G401 (cell line): ENCODE results near the gene TBC1D1. TPM values are rescaled to one million over a fixed set of nuclear protein-coding genes. Genes with fewer than 3 reads are reported as not detected.
A peak's percentile ranks its signal among the peaks of the same experiment; 100 is the strongest.

Source experiments
- DNase-seq: peaks from one replicate; pipeline ENCODE4 v3.0.0-alpha.2; 2015; ENCODE audit warnings: low spot score
- in situ Hi-C: cut with HindIII; loops from 2 replicates; pipeline ENCODE4 v1.10.0; 2016; ENCODE audit warnings: low sequenced_read_pairs, mixed read lengths
- total RNA-seq: library from RNA; depleted of rRNA; stranded (reverse); fragments of >200 nt; shearing (Covaris generic); gene quantifications from 2 replicates; pipeline ENCODE4 v1.2.3, GENCODE V29; 2014

Gene TBC1D1
- total RNA-seq, 1 experiment from 2014 or later, result 85.5 TPM

DNA sequence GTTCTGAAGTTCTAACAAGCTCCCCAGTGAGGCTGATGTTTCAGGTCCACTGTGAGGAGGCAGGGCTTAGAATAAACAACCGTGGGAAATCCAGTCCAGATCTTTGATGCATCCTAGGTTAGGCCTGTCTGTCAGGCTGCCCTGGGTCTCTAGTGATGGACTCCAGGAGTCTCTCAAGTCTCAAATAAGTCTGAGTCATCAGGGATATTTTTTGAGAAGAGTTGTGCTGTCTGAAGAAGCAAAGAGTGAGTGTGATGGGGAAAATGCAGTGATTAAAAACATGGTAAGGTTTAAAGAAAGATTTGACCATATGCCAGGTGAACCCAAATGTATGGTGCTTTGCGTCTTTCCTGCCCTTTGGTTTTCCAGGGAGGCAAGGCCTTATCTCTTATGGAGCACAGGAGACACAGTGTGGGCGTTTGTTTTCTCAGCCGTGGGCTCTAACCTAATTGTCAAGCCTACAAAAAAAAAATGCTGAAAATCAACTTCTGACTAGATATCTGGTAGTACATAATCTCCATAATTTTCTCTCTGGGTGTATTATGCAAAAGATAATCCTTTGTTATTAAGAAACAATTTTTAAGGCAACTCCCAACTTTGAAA is 170.0 kb downstream of the TBC1D1 start:
- no peak for DNase-seq
- in situ Hi-C loops, result no loop called here

DNA sequence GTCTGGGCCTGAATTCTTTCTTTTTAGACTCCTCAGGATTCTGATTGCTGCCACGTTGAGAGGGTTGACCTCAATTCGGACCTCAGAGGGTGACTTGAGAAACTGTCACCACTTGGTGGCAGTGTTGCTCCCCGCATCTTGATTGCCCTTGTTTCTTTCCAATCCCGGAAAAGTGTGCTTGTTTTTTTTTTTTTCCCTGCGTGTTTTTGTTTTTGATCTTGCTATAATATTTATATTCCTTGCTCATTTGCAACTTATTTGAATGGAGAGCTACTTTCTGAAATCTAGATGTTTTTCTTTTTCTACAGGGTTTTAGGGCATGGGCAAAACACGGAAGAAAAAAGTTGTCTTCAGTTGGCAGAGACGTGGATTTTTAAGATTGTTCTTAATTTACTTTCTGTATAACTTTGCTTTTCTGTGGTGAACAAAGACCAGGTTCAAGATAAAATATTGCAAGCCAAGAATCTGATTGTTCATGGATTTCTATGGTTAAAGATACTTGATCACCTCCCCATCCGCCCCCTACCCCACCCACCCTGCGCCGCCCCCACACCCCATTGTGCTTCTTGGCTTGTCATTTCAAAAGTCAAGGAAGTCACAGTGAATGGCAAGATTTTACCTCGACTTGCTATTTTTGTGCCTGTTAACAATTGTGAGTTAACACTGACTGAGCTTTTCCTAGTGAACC is 171.3 kb downstream of the TBC1D1 start:
- in situ Hi-C loops, result no loop called here
- peak; percentile 77 for DNase-seq

DNA sequence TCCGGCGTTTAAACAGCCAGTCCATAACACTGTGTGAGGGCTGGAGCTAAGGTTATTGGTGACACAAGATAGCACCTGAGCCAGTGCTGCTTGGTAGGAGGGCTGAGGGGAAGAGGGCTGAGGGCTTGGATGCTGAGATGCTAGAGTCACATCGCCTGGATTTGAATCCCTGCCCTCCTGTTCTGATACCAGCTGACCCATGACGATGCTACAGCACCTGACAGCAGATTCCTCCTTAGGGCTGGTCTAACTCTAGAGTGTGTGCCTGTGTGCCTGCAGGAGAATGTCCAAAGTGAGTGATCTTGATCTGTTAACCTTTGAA is 171.9 kb downstream of the TBC1D1 start:
- in situ Hi-C loops, result no loop called here
- no peak for DNase-seq

DNA sequence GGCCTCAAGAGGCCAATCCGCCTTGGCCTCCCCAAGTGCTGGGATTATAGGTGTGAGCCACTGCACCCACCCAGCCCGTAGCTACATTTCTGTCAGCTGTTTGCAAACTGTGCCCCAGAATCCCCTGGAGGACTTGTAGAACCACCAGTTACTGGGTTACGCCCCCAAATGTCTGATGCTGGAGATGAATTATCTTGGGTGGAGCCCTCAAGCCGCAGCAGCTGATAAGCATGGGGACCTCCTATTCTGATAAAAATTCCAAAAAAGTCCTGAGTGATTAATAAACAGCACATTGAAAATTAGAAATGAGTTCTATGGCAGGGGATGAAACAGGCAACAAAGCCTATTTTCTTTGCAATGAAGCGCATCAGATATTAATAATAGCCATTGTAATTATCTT is 174.3 kb downstream of the TBC1D1 start:
- DNase-seq, result no peak
- in situ Hi-C loops, result no loop called here

GRCh38 chr4:38065900-38066299 is 175.0 kb downstream of the TBC1D1 start:
- in situ Hi-C loops, result no loop called here
- DNase-seq, result no peak

DNA sequence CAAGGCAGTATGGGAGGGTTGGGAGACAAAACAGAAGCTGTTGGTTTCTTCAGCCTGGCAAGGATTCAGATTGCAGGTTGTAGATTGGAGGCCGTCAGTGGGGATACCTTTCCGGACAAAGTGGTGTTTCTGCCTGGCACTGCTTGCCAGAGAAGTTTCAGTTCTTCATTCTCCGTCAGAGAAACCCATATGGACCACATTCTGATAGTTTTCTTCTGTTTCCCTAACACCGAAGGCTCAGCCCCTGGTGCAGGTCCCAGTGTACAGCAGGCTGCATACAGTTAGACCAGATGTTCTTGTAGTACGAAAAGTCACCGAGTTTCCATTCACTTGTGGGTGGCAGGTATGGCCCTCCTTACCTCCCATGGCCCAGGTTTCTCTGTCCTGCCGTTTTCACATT is 176.6 kb downstream of the TBC1D1 start:
- in situ Hi-C loops, result no loop called here

GRCh38 chr4:38068107-38068506 is 177.2 kb downstream of the TBC1D1 start:
- DNase-seq, result no peak
- in situ Hi-C loops, result no loop called here

More for the DNA sequence above, 176.6 kb downstream of the TBC1D1 start:
- DNase-seq, result no peak

DNA sequence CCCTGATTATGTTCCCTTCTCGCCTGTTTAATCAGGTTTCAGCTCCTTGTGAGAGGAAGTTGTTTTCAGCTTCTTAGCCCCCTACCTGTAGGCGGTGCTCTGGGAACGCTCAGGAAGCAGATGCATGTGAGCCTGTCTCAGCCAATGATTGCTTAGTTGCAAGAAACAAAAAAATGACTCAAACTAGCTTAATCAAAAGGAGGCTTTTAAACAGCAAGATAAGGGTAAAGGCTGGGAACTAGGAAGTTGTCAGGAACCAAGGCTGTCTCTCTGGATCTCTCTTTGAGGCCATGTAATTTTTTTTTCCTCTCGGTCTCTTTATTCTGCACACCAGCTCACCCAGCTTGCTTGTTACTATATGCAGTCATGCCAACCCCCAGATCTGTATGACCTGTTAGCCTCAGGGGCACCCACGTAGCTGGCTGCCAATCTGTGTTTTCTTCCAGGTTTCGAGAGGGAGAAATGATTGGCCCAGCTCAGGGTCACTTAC is 178.4 kb downstream of the TBC1D1 start:
- in situ Hi-C loops, result no loop called here
- no peak for DNase-seq

- in situ Hi-C loops, result no loop called here
- no peak for DNase-seq
Measured at GRCh38 chr4:38071801-38072431, 181.0 kb downstream of the TBC1D1 start.

- DNase-seq, result no peak
- in situ Hi-C loops, result no loop called here
Measured at GRCh38 chr4:38072578-38072977, 181.7 kb downstream of the TBC1D1 start.

GRCh38 chr4:38073596-38074234 is 182.8 kb downstream of the TBC1D1 start:
- in situ Hi-C loops, result no loop called here
- DNase-seq, result peak; percentile 12

DNA sequence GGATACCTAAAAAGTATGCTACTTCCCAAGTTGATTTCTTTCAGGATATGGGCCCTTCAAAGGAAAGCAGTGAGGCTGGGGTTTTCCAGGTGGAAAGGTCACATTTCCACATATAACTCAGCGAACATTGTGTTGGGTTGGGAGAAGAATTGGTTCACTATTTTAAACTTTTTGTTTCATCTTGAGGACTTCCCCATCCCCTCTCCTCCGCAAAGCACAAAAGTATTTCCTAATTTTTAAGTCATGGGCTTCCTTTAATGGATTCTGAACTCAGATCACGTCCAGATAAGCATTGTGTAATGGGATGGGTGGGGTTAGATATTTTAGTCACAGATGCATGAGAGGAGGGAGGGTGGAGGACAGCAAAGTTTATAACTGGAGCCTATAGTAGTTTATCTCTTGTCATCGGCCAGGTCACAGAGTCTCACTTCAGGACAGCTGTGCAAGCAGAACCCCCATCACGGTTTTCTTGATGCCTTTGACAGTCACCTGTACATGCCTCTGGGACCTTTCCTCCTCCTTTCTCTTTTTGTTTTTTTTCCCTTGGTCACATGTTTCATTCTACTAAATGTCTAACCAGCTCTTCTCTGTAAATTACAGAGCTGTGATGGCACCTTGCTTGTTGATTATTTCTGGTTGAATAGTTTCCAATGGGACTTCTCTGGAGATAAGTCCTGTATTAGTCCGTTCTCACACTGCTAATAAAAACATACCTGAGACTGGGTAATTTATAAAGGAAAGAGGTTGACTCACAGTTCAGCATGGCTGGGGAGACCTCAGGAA is 184.7 kb downstream of the TBC1D1 start:
- no peak for DNase-seq
- in situ Hi-C loops, result no loop called here

GRCh38 chr4:38076153-38076669 is 185.3 kb downstream of the TBC1D1 start:
- in situ Hi-C loops, result no loop called here

DNA sequence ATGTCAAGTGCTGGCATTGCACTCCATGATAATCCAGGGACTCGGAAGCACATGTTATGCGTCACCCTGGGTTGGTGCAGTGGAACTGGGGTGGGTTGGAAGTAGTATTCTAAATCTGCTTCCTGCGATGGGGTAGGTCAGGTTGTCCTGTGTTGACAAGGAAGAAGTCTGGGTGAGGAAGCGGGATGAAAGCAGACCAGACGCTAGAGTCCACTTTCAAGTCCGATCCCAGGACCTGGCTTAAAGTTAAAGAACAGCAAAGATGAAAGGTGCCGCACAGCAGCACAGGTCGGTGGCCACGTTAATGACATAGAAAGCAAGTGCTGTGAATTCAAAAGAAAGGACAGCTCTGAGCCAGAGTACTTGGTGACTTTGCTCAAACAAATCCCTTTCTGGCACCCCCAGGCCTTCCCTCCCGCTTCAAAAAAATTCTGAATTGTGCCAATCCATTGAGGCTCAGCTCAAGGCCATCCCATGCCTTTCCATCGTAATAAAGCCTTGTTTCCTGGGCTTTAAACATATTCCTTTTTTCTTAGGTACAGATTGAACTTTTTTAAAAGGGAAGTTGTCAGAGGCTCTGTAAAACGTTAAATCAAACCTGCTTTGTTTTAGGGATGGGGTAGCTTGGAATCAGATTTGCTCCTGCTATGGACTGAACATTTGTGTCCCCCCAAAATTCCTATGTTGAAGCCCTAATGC is 187.1 kb downstream of the TBC1D1 start:
- in situ Hi-C loops, result no loop called here
- no peak for DNase-seq

More at GRCh38 chr4:38076153-38076669, 185.3 kb downstream of the TBC1D1 start:
- no peak for DNase-seq

DNA sequence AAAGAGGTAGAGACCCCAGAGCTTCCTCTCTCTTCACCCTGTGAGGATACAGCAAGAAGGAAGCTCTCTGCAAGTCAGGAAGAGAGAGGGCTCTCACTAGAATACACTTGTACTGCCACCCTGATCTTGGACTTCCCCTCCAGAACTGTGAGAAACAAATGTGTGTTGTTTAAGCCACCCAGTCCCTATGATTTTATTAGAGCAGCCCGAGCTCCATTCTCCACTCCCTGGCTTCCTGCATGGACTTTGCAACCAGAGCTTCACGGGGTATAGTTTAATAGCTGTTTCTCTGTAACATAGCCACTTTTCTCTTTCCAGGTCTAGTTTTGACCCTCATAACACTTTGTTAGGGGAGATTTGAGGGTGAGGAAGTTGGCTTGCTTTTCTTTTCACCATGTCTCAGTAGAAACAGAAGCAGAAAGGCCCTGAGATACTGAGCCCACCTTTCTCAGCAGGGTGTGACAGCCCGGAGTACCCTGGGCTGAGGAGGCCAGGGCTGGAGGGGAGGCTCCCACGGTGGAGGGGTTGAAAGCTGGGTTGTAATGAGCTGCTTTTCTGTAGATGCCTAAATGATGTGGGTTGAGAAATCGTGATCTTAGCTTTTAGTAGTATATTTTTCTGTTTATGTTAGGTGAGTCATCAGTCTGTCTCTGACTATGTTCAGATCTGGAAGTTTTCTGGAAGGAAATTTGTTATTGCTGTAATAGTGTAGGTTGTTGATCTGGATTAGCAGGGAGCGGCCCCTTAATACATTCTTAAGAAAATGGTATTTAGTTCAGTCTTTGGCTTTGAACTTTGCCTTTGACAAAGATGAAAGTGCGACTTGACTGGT is 187.9 kb downstream of the TBC1D1 start:
- DNase-seq, result no peak
- in situ Hi-C loops, result no loop called here

DNA sequence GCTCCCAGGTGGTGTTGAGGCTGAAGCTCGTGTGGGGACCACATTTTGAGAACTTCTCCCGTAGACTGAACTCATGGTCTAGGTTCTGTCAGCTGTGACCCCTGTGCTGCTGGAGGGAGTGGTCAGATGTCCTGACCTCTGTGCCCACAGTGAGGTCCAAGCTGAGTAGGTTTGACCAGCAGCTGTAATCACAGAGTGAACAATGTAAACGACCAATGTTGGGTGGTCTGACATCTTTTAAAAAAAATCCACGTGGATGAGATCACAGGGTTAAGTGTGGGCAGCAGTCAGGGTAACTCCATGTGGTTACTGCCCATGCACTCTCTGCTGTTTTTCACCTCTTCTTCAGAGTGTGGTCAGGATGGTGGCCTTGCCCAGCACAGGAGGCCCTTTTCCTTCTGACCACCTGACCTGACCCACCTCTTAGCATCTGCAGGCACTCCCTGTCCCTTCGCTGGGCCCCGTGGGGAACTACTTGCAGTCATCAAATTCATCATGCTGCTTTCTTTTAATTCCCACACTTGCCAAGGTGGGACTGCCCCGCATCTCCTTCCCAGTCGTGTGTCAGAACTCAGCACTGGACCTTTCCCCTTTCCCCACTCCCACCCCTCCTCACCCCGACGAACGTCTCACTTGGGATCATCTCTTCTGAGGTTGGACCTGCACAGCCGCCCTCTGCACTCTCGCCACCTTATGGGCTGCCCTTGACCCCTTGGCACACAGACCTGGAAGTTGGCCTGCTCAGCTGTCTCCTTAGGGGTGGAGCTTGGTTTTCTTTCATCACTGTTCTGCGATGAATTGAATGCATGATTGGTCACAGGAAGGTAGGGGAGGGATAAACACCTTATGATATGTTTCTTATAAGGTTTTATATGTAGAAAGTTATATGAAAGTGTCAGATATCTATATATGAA is 189.4 kb downstream of the TBC1D1 start:
- in situ Hi-C loops, result no loop called here

DNA sequence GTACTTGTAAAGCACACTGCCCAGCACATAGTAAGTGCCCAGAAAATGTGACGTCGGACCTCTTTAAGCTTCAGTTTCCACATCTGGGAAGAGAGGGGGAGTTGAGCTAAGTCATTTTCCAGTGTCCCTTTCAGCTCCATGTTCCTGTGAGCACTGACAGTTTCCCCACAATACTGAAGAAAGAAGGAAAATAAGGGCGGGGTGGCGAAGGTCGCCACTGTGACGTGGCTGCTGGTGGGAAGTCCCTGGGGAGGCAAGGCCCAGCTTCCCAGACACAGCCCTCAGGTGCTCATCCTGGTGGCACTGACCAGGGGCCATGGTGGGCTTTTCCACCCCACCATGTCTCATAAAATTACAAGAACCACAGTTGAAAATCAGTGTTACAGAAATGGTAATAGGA is 191.1 kb downstream of the TBC1D1 start:
- in situ Hi-C loops, result no loop called here
- DNase-seq, result no peak

More for the DNA sequence above, 189.4 kb downstream of the TBC1D1 start:
- no peak for DNase-seq
